ENCODE data around the gene POLG2. TPM values are rescaled to one million over a fixed set of nuclear protein-coding genes. Genes with fewer than 3 reads are reported as not detected.
"Not testable (repeated sequence)": the region's sequence is repeated elsewhere in the genome, so short reads cannot be mapped to it uniquely, and the experiment has no call there.

Gene POLG2
- polyA plus RNA-seq, 1 donor from 2014 or later = 16.9 TPM

DNA sequence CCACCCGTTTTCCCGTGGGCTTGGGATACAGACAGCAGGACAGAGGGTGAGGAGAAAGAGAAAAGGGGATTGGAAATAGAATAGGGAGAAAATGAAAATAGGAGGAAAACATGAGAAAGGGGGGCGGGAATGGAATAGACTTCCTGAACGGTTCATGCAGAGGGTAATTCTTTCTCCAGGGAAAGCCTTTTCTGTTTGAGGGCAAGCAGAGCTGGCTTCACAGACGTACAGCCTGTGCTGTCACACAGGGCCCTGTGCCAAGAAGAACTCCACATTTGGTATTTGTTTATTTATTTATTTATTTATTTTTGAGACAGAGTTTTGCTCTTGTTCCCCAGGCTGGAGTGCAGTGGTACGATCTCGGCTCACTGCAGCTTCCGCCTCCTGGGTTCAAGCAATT is 35.9 kb downstream of the POLG2 start:
- Histone ChIP-seq H3K4me2 (ENCODE audit: low read length) (no peak overlapping the region), H3K27me3 (ENCODE audit: insufficient read depth, low read depth, low read length) (no peaks in the 10 kb centered on the region), H2AFZ (ENCODE audit: low read depth, low read length) (no peak overlapping the region), H3K79me2 (replicated peaks; ENCODE audit: insufficient read depth, low read length) (no peaks in the 10 kb centered on the region), H3K9me2 (ENCODE audit: insufficient read depth, low read length) (no peaks in the 10 kb centered on the region), H3K36me3 (ENCODE audit: insufficient read depth, low read length) (no peaks in the 10 kb centered on the region), H3K9ac (ENCODE audit: low read length) (no peak overlapping the region), H3K27ac (ENCODE audit: low read length) (no peak overlapping the region), H4K20me1 (ENCODE audit: insufficient read depth) (no peaks in the 10 kb centered on the region), H3F3A (ENCODE audit: insufficient read depth, low read length, poor library complexity, severe bottlenecking) (no peaks in the 10 kb centered on the region), H3K4me3 (ENCODE audit: low read length) (no peak overlapping the region), H3K9me3 (ENCODE audit: low read length) (no peaks in the 10 kb centered on the region)
- TF ChIP-seq, protein P1, sequence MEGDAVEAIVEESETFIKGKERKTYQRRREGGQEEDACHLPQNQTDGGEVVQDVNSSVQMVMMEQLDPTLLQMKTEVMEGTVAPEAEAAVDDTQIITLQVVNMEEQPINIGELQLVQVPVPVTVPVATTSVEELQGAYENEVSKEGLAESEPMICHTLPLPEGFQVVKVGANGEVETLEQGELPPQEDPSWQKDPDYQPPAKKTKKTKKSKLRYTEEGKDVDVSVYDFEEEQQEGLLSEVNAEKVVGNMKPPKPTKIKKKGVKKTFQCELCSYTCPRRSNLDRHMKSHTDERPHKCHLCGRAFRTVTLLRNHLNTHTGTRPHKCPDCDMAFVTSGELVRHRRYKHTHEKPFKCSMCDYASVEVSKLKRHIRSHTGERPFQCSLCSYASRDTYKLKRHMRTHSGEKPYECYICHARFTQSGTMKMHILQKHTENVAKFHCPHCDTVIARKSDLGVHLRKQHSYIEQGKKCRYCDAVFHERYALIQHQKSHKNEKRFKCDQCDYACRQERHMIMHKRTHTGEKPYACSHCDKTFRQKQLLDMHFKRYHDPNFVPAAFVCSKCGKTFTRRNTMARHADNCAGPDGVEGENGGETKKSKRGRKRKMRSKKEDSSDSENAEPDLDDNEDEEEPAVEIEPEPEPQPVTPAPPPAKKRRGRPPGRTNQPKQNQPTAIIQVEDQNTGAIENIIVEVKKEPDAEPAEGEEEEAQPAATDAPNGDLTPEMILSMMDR (IDR thresholded peaks at IDR 0.05; ENCODE audit: poor library complexity, severe bottlenecking) = no peak
- TF ChIP-seq POLR2AphosphoS5 (IDR thresholded peaks at IDR 0.05) (no peak), RAD21 (conservative IDR thresholded peaks at IDR 0.05) (no peak), SMC3 (conservative IDR thresholded peaks at IDR 0.05; ENCODE audit: poor library complexity) (no peak)
- TF ChIP-seq, protein P2, sequence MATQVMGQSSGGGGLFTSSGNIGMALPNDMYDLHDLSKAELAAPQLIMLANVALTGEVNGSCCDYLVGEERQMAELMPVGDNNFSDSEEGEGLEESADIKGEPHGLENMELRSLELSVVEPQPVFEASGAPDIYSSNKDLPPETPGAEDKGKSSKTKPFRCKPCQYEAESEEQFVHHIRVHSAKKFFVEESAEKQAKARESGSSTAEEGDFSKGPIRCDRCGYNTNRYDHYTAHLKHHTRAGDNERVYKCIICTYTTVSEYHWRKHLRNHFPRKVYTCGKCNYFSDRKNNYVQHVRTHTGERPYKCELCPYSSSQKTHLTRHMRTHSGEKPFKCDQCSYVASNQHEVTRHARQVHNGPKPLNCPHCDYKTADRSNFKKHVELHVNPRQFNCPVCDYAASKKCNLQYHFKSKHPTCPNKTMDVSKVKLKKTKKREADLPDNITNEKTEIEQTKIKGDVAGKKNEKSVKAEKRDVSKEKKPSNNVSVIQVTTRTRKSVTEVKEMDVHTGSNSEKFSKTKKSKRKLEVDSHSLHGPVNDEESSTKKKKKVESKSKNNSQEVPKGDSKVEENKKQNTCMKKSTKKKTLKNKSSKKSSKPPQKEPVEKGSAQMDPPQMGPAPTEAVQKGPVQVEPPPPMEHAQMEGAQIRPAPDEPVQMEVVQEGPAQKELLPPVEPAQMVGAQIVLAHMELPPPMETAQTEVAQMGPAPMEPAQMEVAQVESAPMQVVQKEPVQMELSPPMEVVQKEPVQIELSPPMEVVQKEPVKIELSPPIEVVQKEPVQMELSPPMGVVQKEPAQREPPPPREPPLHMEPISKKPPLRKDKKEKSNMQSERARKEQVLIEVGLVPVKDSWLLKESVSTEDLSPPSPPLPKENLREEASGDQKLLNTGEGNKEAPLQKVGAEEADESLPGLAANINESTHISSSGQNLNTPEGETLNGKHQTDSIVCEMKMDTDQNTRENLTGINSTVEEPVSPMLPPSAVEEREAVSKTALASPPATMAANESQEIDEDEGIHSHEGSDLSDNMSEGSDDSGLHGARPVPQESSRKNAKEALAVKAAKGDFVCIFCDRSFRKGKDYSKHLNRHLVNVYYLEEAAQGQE (IDR thresholded peaks at IDR 0.05; ENCODE audit: borderline replicate concordance) = no peak

DNA sequence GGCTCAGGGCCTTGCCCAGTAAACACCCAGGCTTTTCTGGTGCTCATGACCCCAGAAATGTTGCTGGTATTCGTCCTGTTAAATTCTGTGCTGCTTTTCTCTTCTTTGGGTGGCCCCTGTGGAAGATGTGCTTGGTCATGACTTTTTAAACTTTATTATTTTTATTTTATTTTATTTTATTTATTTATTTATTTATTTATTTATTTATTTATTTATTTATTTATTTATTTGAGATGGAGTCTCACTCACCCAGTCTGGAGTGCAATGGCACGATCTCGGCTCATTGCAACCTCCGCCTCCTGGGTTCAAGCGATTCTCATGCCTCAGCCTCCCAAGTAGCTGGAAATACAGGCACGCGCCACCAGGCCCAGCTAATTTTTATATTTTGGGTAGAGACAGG is 37.0 kb downstream of the POLG2 start:
- not testable (repeated sequence) for H3K9me2 ChIP-seq (ENCODE audit: insufficient read depth, low read length); H3K36me3 ChIP-seq (ENCODE audit: insufficient read depth, low read length); H4K20me1 ChIP-seq (ENCODE audit: insufficient read depth); H3K9me3 ChIP-seq (ENCODE audit: low read length); H2AFZ ChIP-seq (ENCODE audit: low read depth, low read length); H3K27ac ChIP-seq (ENCODE audit: low read length); H3F3A ChIP-seq (ENCODE audit: insufficient read depth, low read length, poor library complexity, severe bottlenecking); H3K27me3 ChIP-seq (ENCODE audit: insufficient read depth, low read depth, low read length); H3K4me3 ChIP-seq (ENCODE audit: low read length); H3K4me2 ChIP-seq (ENCODE audit: low read length); H3K9ac ChIP-seq (ENCODE audit: low read length); H3K79me2 ChIP-seq (replicated peaks; ENCODE audit: insufficient read depth, low read length)

DNA sequence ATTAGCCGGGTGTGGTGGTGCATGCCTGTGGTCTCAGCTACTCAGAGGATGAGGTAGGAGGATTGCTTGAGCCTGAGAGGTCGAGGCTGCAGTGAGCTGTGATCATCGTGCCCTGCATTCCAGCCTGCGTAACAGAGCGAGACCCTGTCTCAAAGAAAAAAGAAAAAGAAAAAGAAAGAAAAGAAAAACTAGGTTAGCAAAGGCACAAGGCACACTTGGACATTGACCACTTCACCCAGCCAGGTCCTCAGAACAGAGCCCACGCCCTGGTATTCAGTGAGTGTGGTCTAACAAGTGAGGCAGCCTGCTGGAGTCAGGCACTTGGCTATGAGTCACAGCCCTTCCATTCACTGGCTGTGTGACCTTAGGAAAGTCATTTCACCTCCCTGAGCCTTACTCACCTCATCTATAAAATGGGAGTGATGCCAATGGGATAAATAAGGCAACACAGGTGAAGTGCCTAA is 37.5 kb downstream of the POLG2 start:
- no peaks in the 10 kb centered on the region for H3K27me3 ChIP-seq (ENCODE audit: insufficient read depth, low read depth, low read length)
- H3K27ac ChIP-seq (ENCODE audit: low read length) = no peak overlapping the region
- no peak overlapping the region for H3K4me3 ChIP-seq (ENCODE audit: low read length)
- no peak overlapping the region for H2AFZ ChIP-seq (ENCODE audit: low read depth, low read length)
- H3F3A ChIP-seq (ENCODE audit: insufficient read depth, low read length, poor library complexity, severe bottlenecking) = no peaks in the 10 kb centered on the region
- no peak for TF ChIP-seq MXI1 (conservative IDR thresholded peaks at IDR 0.05; ENCODE audit: poor library complexity, severe bottlenecking)
- TF ChIP-seq POLR2AphosphoS5 (IDR thresholded peaks at IDR 0.05) = no peak
- no peak for TF ChIP-seq EP300 (conservative IDR thresholded peaks at IDR 0.05; ENCODE audit: poor library complexity, severe bottlenecking)
- no peak for TF ChIP-seq RAD21 (conservative IDR thresholded peaks at IDR 0.05)
- TF ChIP-seq, protein P1 (IDR thresholded peaks at IDR 0.05; ENCODE audit: poor library complexity, severe bottlenecking) = no peak
- no peak for TF ChIP-seq TAF1 (IDR thresholded peaks at IDR 0.05; ENCODE audit: low read depth)
- no peak for TF ChIP-seq SMC3 (conservative IDR thresholded peaks at IDR 0.05; ENCODE audit: poor library complexity)
- TF ChIP-seq EZH2 (IDR thresholded peaks at IDR 0.05; ENCODE audit: borderline replicate concordance, insufficient read depth, low read length, poor library complexity, severe bottlenecking) = no peak
- TF ChIP-seq, protein P2 (IDR thresholded peaks at IDR 0.05; ENCODE audit: borderline replicate concordance) = no peak
- no peaks in the 10 kb centered on the region for H4K20me1 ChIP-seq (ENCODE audit: insufficient read depth)
- no peaks in the 10 kb centered on the region for H3K9me3 ChIP-seq (ENCODE audit: low read length)
- no peak overlapping the region for H3K4me2 ChIP-seq (ENCODE audit: low read length)
- no peaks in the 10 kb centered on the region for H3K79me2 ChIP-seq (replicated peaks; ENCODE audit: insufficient read depth, low read length)
- H3K9ac ChIP-seq (ENCODE audit: low read length) = no peak overlapping the region
- no peaks in the 10 kb centered on the region for H3K36me3 ChIP-seq (ENCODE audit: insufficient read depth, low read length)
- no peaks in the 10 kb centered on the region for H3K9me2 ChIP-seq (ENCODE audit: insufficient read depth, low read length)
